GM12891 (cell line): ENCODE data around the gene COQ7.

Source experiments
- DNase-seq: peaks from one replicate; pipeline ENCODE4 v3.0.0; 2011; ENCODE audit warnings: low spot score; ENCODE audit not compliant: insufficient read length
- FAIRE-seq: peaks from 2 replicates; lab custom pipeline; 2011; peaks lifted over from hg19 to GRCh38; lab: Jason Lieb, UNC
- PAX5 ChIP-seq: IDR thresholded peaks from 2 replicates; pipeline ENCODE4 v1.6.1; 2011; ENCODE audit warnings: low read length, moderate library complexity, mild to moderate bottlenecking; ENCODE audit not compliant: insufficient read depth, severe bottlenecking
- POLR2A ChIP-seq: IDR thresholded peaks from 2 replicates; pipeline ENCODE4 v1.6.1; 2011; ENCODE audit warnings: low read depth, low read length, control low read depth
- POLR2AphosphoS5 ChIP-seq: IDR thresholded peaks from 2 replicates; pipeline ENCODE4 v1.6.1; 2011; ENCODE audit warnings: low read depth, low read length, control low read depth
- POU2F2 ChIP-seq: IDR thresholded peaks from 2 replicates; pipeline ENCODE4 v1.6.1; 2011; ENCODE audit warnings: low read depth, mild to moderate bottlenecking, control low read depth, low read length, moderate library complexity
- SPI1 ChIP-seq: IDR thresholded peaks from 2 replicates; pipeline ENCODE4 v1.6.1; 2011; ENCODE audit warnings: low read depth, low read length, control low read depth
- TAF1 ChIP-seq: IDR thresholded peaks from 2 replicates; pipeline ENCODE4 v1.6.1; 2011; ENCODE audit warnings: low read depth, low read length, control low read depth

The COQ7 gene

GRCh38 chr16:19110537-19111360 lies 43.3 kb downstream of the COQ7 start:
- FAIRE-seq (no peak), DNase-seq (no peak)
- no peak for TF ChIP-seq SPI1
- TF ChIP-seq POLR2AphosphoS5, result no peak
- no peak for TF ChIP-seq PAX5
- no peak for TF ChIP-seq POU2F2
- no peak for TF ChIP-seq TAF1

- FAIRE-seq (no peak), DNase-seq (no peak)
- TF ChIP-seq POLR2AphosphoS5 (no peak), POLR2A (no peak), TAF1 (no peak), POU2F2 (no peak), SPI1 (no peak), PAX5 (no peak)
These were observed 44.6 kb downstream of the COQ7 start for GRCh38 chr16:19112099-19112407.

GRCh38 chr16:19113577-19114358 lies 46.4 kb downstream of the COQ7 start, which contains the start of gene ITPRIPL2:
Gene ITPRIPL2 (plus strand): TSS chr16:19113964. CDS start chr16:19114462, 498 bp downstream.
- DNase-seq, result peak; percentile 58
- FAIRE-seq, result no peak
- TF ChIP-seq POLR2A (0 out of 2 replicates have a peak, but pooled peaks have one; percentile 13), POU2F2 (no peak)

GRCh38 chr16:19114359-19115147 lies 47.1 kb downstream of the COQ7 start:
- DNase-seq (peak; percentile 43), FAIRE-seq (no peak)
- TF ChIP-seq PAX5 (no peak), POLR2AphosphoS5 (no peak), TAF1 (no peak), POLR2A (no peak), POU2F2 (no peak), SPI1 (no peak)

GRCh38 chr16:19115148-19116021 lies 48.0 kb downstream of the COQ7 start:
- no peak for DNase-seq
- FAIRE-seq, result no peak
- TF ChIP-seq POLR2AphosphoS5 (no peak), POU2F2 (no peak), TAF1 (no peak), SPI1 (no peak), POLR2A (no peak), PAX5 (no peak)

- DNase-seq (no peak), FAIRE-seq (no peak)
These were observed 49.5 kb downstream of the COQ7 start for GRCh38 chr16:19116711-19117449.

GRCh38 chr16:19118938-19119431 lies 51.6 kb downstream of the COQ7 start:
- no peak for FAIRE-seq
- DNase-seq, result no peak

More at GRCh38 chr16:19116711-19117449, 49.5 kb downstream of the COQ7 start:
- TF ChIP-seq PAX5 (no peak), POU2F2 (no peak), TAF1 (no peak), POLR2A (no peak), POLR2AphosphoS5 (no peak), SPI1 (no peak)

GRCh38 chr16:19119564-19119963 lies 52.1 kb downstream of the COQ7 start:
- no peak for TF ChIP-seq POU2F2
- TF ChIP-seq POLR2AphosphoS5, result no peak
- no peak for TF ChIP-seq PAX5
- TF ChIP-seq POLR2A, result no peak
- TF ChIP-seq TAF1, result no peak
- TF ChIP-seq SPI1, result no peak
- no peak for FAIRE-seq
- DNase-seq, result no peak

More at GRCh38 chr16:19118938-19119431, 51.6 kb downstream of the COQ7 start:
- TF ChIP-seq POLR2A (no peak), SPI1 (peak; percentile 27; the same call in 1 of the 2 replicates)
